HepG2 (cell line): ENCODE data around the gene ATXN3L. TPM values are rescaled to one million over a fixed set of nuclear protein-coding genes. Genes with fewer than 3 reads are reported as not detected.
"Not testable (repeated sequence)": the region's sequence is repeated elsewhere in the genome, so short reads cannot be mapped to it uniquely, and the experiment has no call there.

ENCODE experiments used
- ATAC-seq: fragments of 200-7000 bp; cut with Tn5 transposase; 3 replicates; pipeline ENCODE4 v1.9.1; 2020; ENCODE audit warnings: mild to moderate bottlenecking, moderate library complexity
- BruUV-seq: library from RNA; stranded (reverse); fragments of 400-500 nt; replicated peaks from 2 replicates; lab custom pipeline; 2021; lab: Mats Ljungman, UMichigan
- CTCF ChIA-PET: fragments of 300-600 bp; formaldehyde crosslinking; extraction: SDS; loops from one replicate; lab custom pipeline; 2021; ENCODE audit warnings: low total read pairs, inconsistent platforms, low intra/inter-chr PET ratio; lab: Yijun Ruan, JAX
- POLR2A ChIA-PET: fragments of 350-600 bp; sonication (Branson Sonifier 250); formaldehyde crosslinking; loops from one replicate; lab custom pipeline; 2020; ENCODE audit warnings: antibody characterized with exemption, inconsistent platforms; lab: Yijun Ruan, JAX
- DNase-seq: peaks from one replicate; pipeline ENCODE4 v3.0.0-alpha.2; 2015; ENCODE audit warnings: low spot score
- FAIRE-seq: peaks from 3 replicates; lab custom pipeline; 2011; peaks lifted over from hg19 to GRCh38; lab: Jason Lieb, UNC
- H2AFZ ChIP-seq: one replicate; pipeline ENCODE4 v1.6.1; 2011; ENCODE audit warnings: low read length, inconsistent platforms
- H3K27ac ChIP-seq: fragments of 300-600 bp; 3 replicates; pipeline ENCODE4 v1.8.0; 2011; ENCODE audit warnings: mixed run types, mild to moderate bottlenecking, mixed read lengths, low read length, inconsistent platforms; ENCODE audit not compliant: insufficient read depth; ENCODE audit errors: extremely low read length
- H3K27me3 ChIP-seq, 2 experiments: fragments of 200-600 bp in 1 of 2; 2 replicates in 1 of 2; 3 replicates in 1 of 2; pipeline versions ENCODE4 v1.6.0 to v1.8.0; 2011; ENCODE audit warnings: low read length in 2 of 2, mild to moderate bottlenecking in 2 of 2, moderate library complexity in 2 of 2, inconsistent platforms in 1 of 2; ENCODE audit not compliant: insufficient read depth in 2 of 2, control insufficient read depth in 1 of 2
- H3K36me3 ChIP-seq, 2 experiments: fragments of 200-600 bp in 1 of 2; replicated peaks in 1 of 2; 2 replicates in 1 of 2; 3 replicates in 1 of 2; pipeline versions ENCODE4 v1.5.1 to v1.8.0; 2011; ENCODE audit warnings: low read length in 2 of 2, inconsistent platforms in 1 of 2; ENCODE audit not compliant: insufficient read depth in 2 of 2, control insufficient read depth in 1 of 2
- H3K4me1 ChIP-seq: 2 replicates; pipeline ENCODE4 v1.5.1; 2012; ENCODE audit warnings: low read length, inconsistent platforms; ENCODE audit not compliant: insufficient read depth
- H3K4me2 ChIP-seq: 2 replicates; pipeline ENCODE4 v1.6.0; 2011; ENCODE audit warnings: low read depth, low read length, inconsistent platforms
- H3K4me3 ChIP-seq, 3 experiments: fragments of 200-600 bp in 1 of 3; sonication (generic), shearing (Covaris generic) in 1 of 3; replicated peaks in 1 of 3; 2 replicates each; pipeline ENCODE4 v1.5.1; 2011 to 2016; ENCODE audit warnings: low read length in 3 of 3, inconsistent platforms in 2 of 3, low read depth in 2 of 3, mild to moderate bottlenecking in 2 of 3, control low read depth in 1 of 3, mixed read lengths in 1 of 3; ENCODE audit not compliant: insufficient read depth in 1 of 3
- H3K79me2 ChIP-seq: one replicate; pipeline ENCODE4 v1.6.1; 2011; ENCODE audit warnings: low read length, inconsistent platforms; ENCODE audit not compliant: insufficient read depth
- H3K9ac ChIP-seq: 2 replicates; pipeline ENCODE4 v1.6.0; 2011; ENCODE audit warnings: mild to moderate bottlenecking, low read depth, low read length, inconsistent platforms; ENCODE audit not compliant: insufficient read depth
- H3K9me3 ChIP-seq: 2 replicates; pipeline ENCODE4 v1.5.1; 2012; ENCODE audit warnings: mild to moderate bottlenecking, low read length
- H4K20me1 ChIP-seq: 2 replicates; pipeline ENCODE4 v1.6.0; 2011; ENCODE audit warnings: inconsistent platforms, mild to moderate bottlenecking, low read length, moderate library complexity; ENCODE audit not compliant: insufficient read depth
- ARNT ChIP-seq: fragments of 450-650 bp; IDR thresholded peaks from 2 replicates; pipeline ENCODE4 v1.6.1; 2017
- HIVEP1 ChIP-seq: sonication (generic); formaldehyde crosslinking; IDR thresholded peaks from 2 replicates; pipeline ENCODE4 v1.4.0; 2020; ENCODE audit warnings: mild to moderate bottlenecking, missing genetic modification reagents
- JUNB ChIP-seq: sonication (generic); formaldehyde crosslinking; IDR thresholded peaks from 2 replicates; pipeline ENCODE4 v1.8.0; 2022; ENCODE audit warnings: missing genetic modification reagents, mild to moderate bottlenecking, borderline replicate concordance
- MAZ ChIP-seq, 2 experiments: sonication (generic) in 1 of 2; formaldehyde crosslinking in 1 of 2; IDR thresholded peaks; 2 replicates each; pipeline versions ENCODE4 v1.5.0 to v1.6.1; 2012 to 2020; ENCODE audit warnings: low read depth in 2 of 2, mild to moderate bottlenecking in 2 of 2, borderline replicate concordance in 1 of 2, improper control_type of control experiment in 1 of 2, low read length in 1 of 2, missing genetic modification reagents in 1 of 2, moderate library complexity in 1 of 2
- ZFP90 ChIP-seq: sonication (generic); formaldehyde crosslinking; IDR thresholded peaks from 2 replicates; pipeline ENCODE4 v1.8.0; 2022; ENCODE audit warnings: missing genetic modification reagents, mild to moderate bottlenecking, inconsistent platforms, borderline replicate concordance
- ZXDC ChIP-seq: sonication (generic); formaldehyde crosslinking; IDR thresholded peaks from 2 replicates; pipeline ENCODE4 v1.5.0; 2020; ENCODE audit warnings: mild to moderate bottlenecking, missing genetic modification reagents
- WGBS: methylation state at CpG from one replicate; pipeline ENCODE4 v1.1.6; 2017; ENCODE audit warnings: low lambda C conversion rate; 5-methylcytosine and 5-hydroxymethylcytosine counted together
- in situ Hi-C: cut with HindIII; loops from 2 replicates; pipeline ENCODE4 v1.10.0; 2017; ENCODE audit warnings: low pct_unique_long_range_greater_than_20kb; ENCODE audit not compliant: extremely low pct_ligation_motif_present
- intact Hi-C: fragments of 100-400 bp; cut with micrococcal nuclease; formaldehyde crosslinking; loops from one replicate; pipeline ENCODE4 v1.10.0; 2022; ENCODE audit not compliant: unreplicated experiment
- polyA plus RNA-seq, 8 experiments: library from polyadenylated mRNA; depleted of rRNA in 3 of 8; stranded (reverse) in 7 of 8; unstranded in 1 of 8; fragments of >200 nt; fragmentation: Illumina TruSeq in 4 of 8; extraction: Trizol in 4 of 8; gene quantifications; 2 replicates each; pipeline versions ENCODE4 v1.2.1 to v1.2.3, GENCODE V29; 2011 to 2016; ENCODE audit warnings: low read depth in 4 of 8, missing spikeins in 1 of 8, mixed read lengths in 1 of 8; ENCODE audit not compliant: insufficient read depth in 1 of 8
- total RNA-seq, 5 experiments: library from RNA; depleted of rRNA; stranded (reverse); fragments of >200 nt; fragmentation: Illumina TruSeq; extraction: Trizol; gene quantifications; 2 replicates each; pipeline ENCODE4 v1.2.3, GENCODE V29; 2016; ENCODE audit warnings: low read depth in 1 of 5

The ATXN3L gene
- total and polyA plus RNA-seq, 2 of the 13 experiments (the other 11 are each of a cell fraction or from before 2014, with no cell fraction given): not detected

- TF ChIP-seq ZXDC (CRISPR knock-in tag) (no peak), JUNB (CRISPR knock-in tag) (no peak), HIVEP1 (CRISPR knock-in tag) (no peak), MAZ (IDR thresholded peaks at IDR 0.05; ENCODE audit: borderline replicate concordance, low read depth, low read length) (no peak), MAZ (CRISPR knock-in tag; IDR thresholded peaks at IDR 0.05; ENCODE audit: low read depth) (no peak), ZFP90 (no peak), ARNT (no peak)
- TF ChIP-seq, all 625 proteins: peak for 0
Measured at GRCh38 chrX:13304052-13304451, 15.8 kb downstream of the ATXN3L start (continued).

- H4K20me1 ChIP-seq, intact Hi-C loops, H3K27ac ChIP-seq, H3K4me2 ChIP-seq, ATAC-seq, H3K4me3 ChIP-seq, CTCF ChIA-PET, POLR2A ChIA-PET, H2AFZ ChIP-seq, FAIRE-seq, DNase-seq, H3K36me3 ChIP-seq, H3K79me2 ChIP-seq, BruUV-seq, H3K27me3 ChIP-seq, H3K4me1 ChIP-seq, H3K9me3 ChIP-seq, in situ Hi-C loops, H3K9ac ChIP-seq: not testable (repeated sequence)
- 0% methylated on average over 1 of the region's 2 CpGs for WGBS
Measured at GRCh38 chrX:13303248-13303647, 16.6 kb downstream of the ATXN3L start.
